ENCODE measurements around the gene POR. TPM values are rescaled to one million over a fixed set of nuclear protein-coding genes. Genes with fewer than 3 reads are reported as not detected.
A peak's percentile ranks its signal among the peaks of the same experiment; 100 is the strongest.
"Not testable (repeated sequence)": the region's sequence is repeated elsewhere in the genome, so short reads cannot be mapped to it uniquely, and the experiment has no call there.

Gene POR
- total and polyA plus RNA-seq, 9 donors, result 30.4 to 42.7 (median 35.2) TPM

DNA sequence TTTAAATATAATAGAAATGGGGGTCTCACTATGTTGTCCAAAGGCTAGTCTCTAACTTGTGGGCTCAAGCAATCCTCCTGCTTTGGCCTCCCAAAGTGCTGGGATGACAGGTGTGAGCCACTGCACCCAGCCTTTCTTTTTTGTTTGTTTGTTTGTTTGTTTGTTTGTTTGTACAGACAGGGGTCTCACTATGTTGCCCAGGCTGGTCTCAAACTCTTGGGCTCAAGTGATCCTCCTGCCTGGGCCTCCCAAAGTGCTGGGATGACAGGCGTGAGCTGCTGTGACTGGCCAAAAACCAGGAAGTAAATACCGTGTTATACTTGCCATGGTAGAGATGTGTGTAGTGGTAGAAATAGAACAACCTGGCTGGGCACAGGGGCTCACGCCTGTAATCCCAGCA, 40.8 kb upstream of the POR start:
- 72% methylated on average over 3 of the region's 3 CpGs for WGBS (ENCODE audit: insufficient coverage)
- not testable (repeated sequence) for H3K4me3 ChIP-seq (ENCODE audit: low read length); H3K9me3 ChIP-seq (replicated peaks; ENCODE audit: control insufficient read depth, low read depth, low read length); H3K36me3 ChIP-seq (ENCODE audit: control insufficient read depth, insufficient read depth, low read length); H3K27me3 ChIP-seq (ENCODE audit: control insufficient read depth, insufficient read depth, low read length); H3K27ac ChIP-seq (ENCODE audit: low read length); DNase-seq
- H3K4me1 ChIP-seq (ENCODE audit: control insufficient read depth, insufficient read depth, low read length), result peaks cover 13% of the 10 kb centered on the region

DNA sequence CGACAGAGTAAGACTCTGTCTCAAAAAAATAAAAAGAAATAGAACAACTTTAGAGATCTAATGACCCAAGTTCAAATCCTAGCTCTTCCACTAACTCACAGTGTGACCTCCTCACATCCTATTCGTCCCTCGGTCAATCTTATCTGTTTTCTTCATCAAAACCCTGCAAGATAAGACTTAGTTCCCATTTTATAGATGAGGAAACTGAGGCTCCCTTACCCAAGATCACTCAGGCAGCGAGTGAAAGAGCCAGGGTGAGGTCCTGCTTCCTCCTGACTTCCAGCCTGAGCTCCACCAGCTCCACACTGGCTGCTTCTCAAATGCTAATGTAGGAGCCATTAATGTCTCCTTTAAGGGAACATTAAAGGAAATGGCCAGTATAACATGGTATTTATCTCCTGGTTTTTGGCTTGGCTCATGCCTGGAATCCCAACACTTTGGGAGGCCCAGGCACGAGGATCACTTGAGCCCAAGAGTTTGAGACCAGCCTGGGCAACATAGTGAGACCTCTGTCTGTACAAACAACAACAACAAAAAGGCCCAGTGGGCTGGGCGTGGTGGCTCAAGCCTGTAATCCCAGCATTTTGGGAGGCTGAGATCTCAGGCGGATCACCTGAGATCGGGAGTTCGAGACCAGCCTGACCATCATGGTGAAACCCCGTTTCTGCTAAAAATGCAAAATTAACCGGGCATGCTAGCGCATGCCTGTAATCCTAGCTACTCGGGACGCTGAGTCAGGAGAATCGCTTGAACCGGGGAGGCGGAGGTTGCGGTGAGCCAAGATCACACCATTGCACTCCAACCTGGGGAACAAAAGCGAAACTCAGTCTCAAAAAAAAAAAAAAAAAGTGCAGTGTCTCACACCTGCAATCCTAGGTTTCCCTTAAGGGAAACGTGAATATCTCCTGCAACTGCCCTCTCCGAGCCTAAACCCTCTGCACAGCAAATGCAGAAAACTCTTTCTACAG, 39.6 kb upstream of the POR start:
- 83% methylated on average over 16 of the region's 21 CpGs for WGBS (ENCODE audit: insufficient coverage)
- H3K36me3 ChIP-seq (ENCODE audit: control insufficient read depth, insufficient read depth, low read length), result no peaks in the 10 kb centered on the region
- DNase-seq, result no peak
- H3K4me1 ChIP-seq (ENCODE audit: control insufficient read depth, insufficient read depth, low read length), result peaks cover 21% of the 10 kb centered on the region
- H3K27me3 ChIP-seq (ENCODE audit: control insufficient read depth, insufficient read depth, low read length), result no peaks in the 10 kb centered on the region
- no peak overlapping the region for H3K27ac ChIP-seq (ENCODE audit: low read length)
- no peak overlapping the region for H3K4me3 ChIP-seq (ENCODE audit: low read length)
- no peaks in the 10 kb centered on the region for H3K9me3 ChIP-seq (replicated peaks; ENCODE audit: control insufficient read depth, low read depth, low read length)

DNA sequence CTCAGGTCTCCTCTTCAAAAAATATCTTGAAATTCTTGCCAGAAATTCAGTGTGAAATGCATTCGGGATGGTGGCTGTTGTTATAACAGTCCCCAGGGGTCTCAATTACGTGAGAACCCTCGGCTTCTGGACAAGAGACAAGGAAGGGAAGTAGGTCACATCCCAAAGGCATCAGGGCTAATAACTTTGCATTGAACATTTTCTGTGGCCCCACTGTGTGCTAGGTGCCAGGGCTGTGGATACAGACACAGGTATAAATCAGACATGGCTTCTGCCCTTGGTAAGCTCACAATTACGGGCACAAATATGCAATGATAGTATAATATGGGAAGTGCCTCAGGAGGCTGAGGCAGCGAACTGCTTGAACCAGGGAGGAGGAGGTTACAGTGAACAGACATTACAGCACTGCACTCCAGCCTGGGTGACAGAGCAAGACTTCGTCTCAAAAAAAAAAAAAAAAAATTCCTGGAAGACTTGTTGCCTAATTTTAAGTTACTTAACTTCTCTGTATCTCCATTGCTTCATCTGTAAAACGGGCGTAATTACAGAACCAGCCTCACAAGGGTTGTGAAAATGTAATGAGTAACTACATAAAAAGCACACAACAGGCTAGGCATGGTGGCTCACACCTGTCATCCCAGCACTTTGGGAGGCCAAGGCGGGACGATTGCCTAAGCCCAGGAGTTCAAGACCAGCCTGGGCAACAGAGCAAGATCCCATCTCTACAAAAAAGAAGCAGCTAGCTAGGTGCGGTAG, 38.7 kb upstream of the POR start:
- DNase-seq, result no peak
- no peaks in the 10 kb centered on the region for H3K9me3 ChIP-seq (replicated peaks; ENCODE audit: control insufficient read depth, low read depth, low read length)
- H3K4me3 ChIP-seq (ENCODE audit: low read length), result no peak overlapping the region
- H3K4me1 ChIP-seq (ENCODE audit: control insufficient read depth, insufficient read depth, low read length), result peaks cover 21% of the 10 kb centered on the region
- whole genome bisulfite sequencing (ENCODE audit: insufficient coverage), result 66% methylated on average over 6 of the region's 11 CpGs
- no peaks in the 10 kb centered on the region for H3K27me3 ChIP-seq (ENCODE audit: control insufficient read depth, insufficient read depth, low read length)
- H3K36me3 ChIP-seq (ENCODE audit: control insufficient read depth, insufficient read depth, low read length), result peaks cover 2% of the 10 kb centered on the region
- H3K27ac ChIP-seq (ENCODE audit: low read length), result no peak overlapping the region

DNA sequence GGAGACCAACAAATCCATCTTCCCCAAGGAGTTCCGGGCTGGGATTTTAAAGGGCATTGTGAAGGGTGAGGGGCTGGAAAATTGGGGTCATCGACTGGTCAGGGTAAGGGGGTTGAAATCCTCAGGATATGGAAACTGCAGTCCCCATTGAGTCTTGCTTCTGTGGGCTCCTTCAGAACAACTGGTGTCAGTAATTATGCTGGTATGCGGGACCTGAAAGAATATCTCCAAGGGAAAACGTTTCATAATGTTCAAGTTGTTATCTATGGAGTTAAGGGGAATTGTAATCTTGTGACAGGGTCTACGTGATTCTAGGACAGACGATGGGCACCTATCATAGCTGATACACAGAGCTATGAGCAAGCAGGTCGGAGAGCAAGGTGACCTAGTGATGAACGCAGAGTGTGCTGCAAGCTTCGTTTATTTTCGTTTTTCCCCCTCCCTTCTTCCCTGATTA, 36.6 kb upstream of the POR start:
- peaks cover 15% of the 10 kb centered on the region for H3K4me1 ChIP-seq (ENCODE audit: control insufficient read depth, insufficient read depth, low read length)
- WGBS (ENCODE audit: insufficient coverage), result 40% methylated on average over 2 of the region's 10 CpGs
- H3K27me3 ChIP-seq (ENCODE audit: control insufficient read depth, insufficient read depth, low read length), result no peaks in the 10 kb centered on the region
- peak overlapping the region; percentile 50 for H3K4me3 ChIP-seq (ENCODE audit: low read length)
- peaks cover 19% of the 10 kb centered on the region for H3K36me3 ChIP-seq (ENCODE audit: control insufficient read depth, insufficient read depth, low read length)
- DNase-seq, result no peak
- no peaks in the 10 kb centered on the region for H3K9me3 ChIP-seq (replicated peaks; ENCODE audit: control insufficient read depth, low read depth, low read length)
- peak overlapping the region; percentile 85 for H3K27ac ChIP-seq (ENCODE audit: low read length)

GRCh38 chr7:75878769-75879611, 36.0 kb upstream of the POR start, which contains the start of gene RHBDD2:
TSS of gene RHBDD2 (plus strand) at chr7:75879034. CDS start at chr7:75879083, 49 bp downstream.
- Histone ChIP-seq H3K4me3 (ENCODE audit: low read length) (peak within 1 kb of the TSS; percentile 95), H3K9me3 (replicated peaks; ENCODE audit: control insufficient read depth, low read depth, low read length) (no peaks in the 10 kb centered on the region), H3K27ac (ENCODE audit: low read length) (peak within 1 kb of the TSS; percentile 85), H3K27me3 (ENCODE audit: control insufficient read depth, insufficient read depth, low read length) (no peaks in the 10 kb centered on the region), H3K36me3 (ENCODE audit: control insufficient read depth, insufficient read depth, low read length) (peaks cover 24% of the 10 kb centered on the region), H3K4me1 (ENCODE audit: control insufficient read depth, insufficient read depth, low read length) (peaks cover 15% of the 10 kb centered on the region)
- DNase-seq, result peak; percentile 97
- under 1% methylated on average over 54 of the region's 65 CpGs for WGBS (ENCODE audit: insufficient coverage)

DNA sequence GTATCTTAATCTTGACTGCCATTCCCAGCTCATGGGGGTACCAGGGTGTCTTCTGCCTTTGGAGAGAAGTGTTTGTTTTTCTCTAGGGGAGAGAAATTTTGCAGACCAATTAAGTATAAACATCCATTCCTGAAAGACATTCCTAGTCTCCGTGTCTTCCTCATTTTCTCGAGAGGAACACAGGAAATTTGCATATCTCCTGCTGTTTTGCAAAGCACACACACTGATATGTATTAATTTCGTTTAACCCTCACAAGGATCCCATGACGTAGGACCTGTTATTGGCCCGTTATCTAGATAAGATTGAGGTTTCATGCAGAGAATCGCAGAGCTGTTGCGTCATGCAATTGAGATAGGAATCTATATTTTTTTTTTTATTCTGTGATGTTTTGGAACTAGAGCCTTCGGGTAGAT, 35.2 kb upstream of the POR start:
- H3K4me1 ChIP-seq (ENCODE audit: control insufficient read depth, insufficient read depth, low read length), result peaks cover 15% of the 10 kb centered on the region
- DNase-seq, result no peak

DNA sequence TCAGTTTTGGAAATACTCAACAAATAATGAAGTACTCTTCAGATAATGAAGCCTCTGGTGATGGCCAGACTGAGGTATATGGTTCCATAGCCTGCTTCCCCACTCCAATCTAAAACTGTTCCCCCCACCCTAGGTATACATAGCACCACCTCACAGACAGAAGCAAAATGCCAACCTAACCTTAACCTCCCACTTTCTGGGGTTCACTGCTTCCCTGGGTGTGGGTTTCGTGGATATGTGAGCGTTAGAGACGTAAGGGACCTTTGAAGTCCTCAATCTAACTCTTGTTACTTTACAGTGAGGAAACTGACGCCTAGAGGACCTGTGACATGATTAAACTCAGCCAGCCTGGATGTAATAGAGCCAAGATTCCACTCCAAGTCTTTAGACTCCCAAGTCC, 34.7 kb upstream of the POR start:
- 100% methylated on average over 1 of the region's 4 CpGs for whole genome bisulfite sequencing (ENCODE audit: insufficient coverage)
- Histone ChIP-seq H3K27ac (ENCODE audit: low read length) (no peak overlapping the region), H3K36me3 (ENCODE audit: control insufficient read depth, insufficient read depth, low read length) (peaks cover 35% of the 10 kb centered on the region), H3K4me3 (ENCODE audit: low read length) (no peak overlapping the region), H3K27me3 (ENCODE audit: control insufficient read depth, insufficient read depth, low read length) (no peaks in the 10 kb centered on the region), H3K9me3 (replicated peaks; ENCODE audit: control insufficient read depth, low read depth, low read length) (no peaks in the 10 kb centered on the region), H3K4me1 (ENCODE audit: control insufficient read depth, insufficient read depth, low read length) (peaks cover 15% of the 10 kb centered on the region)
- DNase-seq, result no peak

More for the DNA sequence above, 35.2 kb upstream of the POR start:
- H3K27me3 ChIP-seq (ENCODE audit: control insufficient read depth, insufficient read depth, low read length), result no peaks in the 10 kb centered on the region
- no peaks in the 10 kb centered on the region for H3K9me3 ChIP-seq (replicated peaks; ENCODE audit: control insufficient read depth, low read depth, low read length)
- 50% methylated on average over 1 of the region's 8 CpGs for WGBS (ENCODE audit: insufficient coverage)
- peak overlapping the region; percentile 95 for H3K4me3 ChIP-seq (ENCODE audit: low read length)
- H3K27ac ChIP-seq (ENCODE audit: low read length), result no peak overlapping the region
- H3K36me3 ChIP-seq (ENCODE audit: control insufficient read depth, insufficient read depth, low read length), result peaks cover 31% of the 10 kb centered on the region

- H3K4me3 ChIP-seq (ENCODE audit: low read length), result no peak overlapping the region
- H3K4me1 ChIP-seq (ENCODE audit: control insufficient read depth, insufficient read depth, low read length), result peaks cover 15% of the 10 kb centered on the region
- no peak for DNase-seq
- H3K27me3 ChIP-seq (ENCODE audit: control insufficient read depth, insufficient read depth, low read length), result no peaks in the 10 kb centered on the region
- WGBS (ENCODE audit: insufficient coverage), result 86% methylated on average over 20 of the region's 23 CpGs
- no peaks in the 10 kb centered on the region for H3K9me3 ChIP-seq (replicated peaks; ENCODE audit: control insufficient read depth, low read depth, low read length)
- no peak overlapping the region for H3K27ac ChIP-seq (ENCODE audit: low read length)
- H3K36me3 ChIP-seq (ENCODE audit: control insufficient read depth, insufficient read depth, low read length), result peaks cover 47% of the 10 kb centered on the region
Measured at GRCh38 chr7:75881436-75882095, 33.4 kb upstream of the POR start.

DNA sequence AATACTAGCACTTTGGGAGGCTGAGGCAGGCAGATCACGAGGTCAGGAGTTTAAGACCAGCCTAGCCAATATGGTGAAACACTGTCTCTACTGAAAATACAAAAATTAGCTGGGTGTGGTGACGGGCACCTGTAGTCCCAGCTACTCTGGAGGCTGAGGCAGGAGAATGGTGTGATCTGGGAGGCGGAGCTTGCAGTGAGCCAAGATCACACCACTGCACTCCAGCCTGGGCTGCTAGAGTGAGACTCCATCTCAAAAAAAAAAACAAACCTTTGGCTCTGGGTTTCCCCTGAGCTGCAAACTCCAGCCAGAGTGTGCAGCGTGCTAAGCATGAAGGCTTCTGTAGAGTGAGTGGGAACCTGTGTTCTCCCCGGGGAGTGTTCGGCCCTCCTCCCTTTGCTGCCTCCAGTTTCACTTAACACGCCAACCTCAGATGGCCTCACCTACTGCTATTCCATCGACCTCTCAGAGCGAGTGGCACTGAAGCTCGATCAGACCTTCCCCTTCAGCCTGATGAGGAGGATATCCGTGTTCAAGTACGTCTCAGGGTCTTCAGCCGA, 31.6 kb upstream of the POR start:
- WGBS (ENCODE audit: insufficient coverage), result 97% methylated on average over 5 of the region's 13 CpGs

More for the DNA sequence above, 31.6 kb upstream of the POR start:
- H3K27ac ChIP-seq (ENCODE audit: low read length); DNase-seq; H3K4me3 ChIP-seq (ENCODE audit: low read length); H3K9me3 ChIP-seq (replicated peaks; ENCODE audit: control insufficient read depth, low read depth, low read length); H3K27me3 ChIP-seq (ENCODE audit: control insufficient read depth, insufficient read depth, low read length): not testable (repeated sequence)
- Histone ChIP-seq H3K36me3 (ENCODE audit: control insufficient read depth, insufficient read depth, low read length) (peaks cover 61% of the 10 kb centered on the region), H3K4me1 (ENCODE audit: control insufficient read depth, insufficient read depth, low read length) (peaks cover 11% of the 10 kb centered on the region)

Measured in muscle of leg (tissue), 11 donors.